Fibroblast of skin of right quadriceps (primary cell): Measurements from ENCODE around the gene MED12L.

Experiments
- DNase-seq: peaks from one replicate; pipeline ENCODE4 v3.0.0-alpha.2; 2013

MED12L gene

DNA sequence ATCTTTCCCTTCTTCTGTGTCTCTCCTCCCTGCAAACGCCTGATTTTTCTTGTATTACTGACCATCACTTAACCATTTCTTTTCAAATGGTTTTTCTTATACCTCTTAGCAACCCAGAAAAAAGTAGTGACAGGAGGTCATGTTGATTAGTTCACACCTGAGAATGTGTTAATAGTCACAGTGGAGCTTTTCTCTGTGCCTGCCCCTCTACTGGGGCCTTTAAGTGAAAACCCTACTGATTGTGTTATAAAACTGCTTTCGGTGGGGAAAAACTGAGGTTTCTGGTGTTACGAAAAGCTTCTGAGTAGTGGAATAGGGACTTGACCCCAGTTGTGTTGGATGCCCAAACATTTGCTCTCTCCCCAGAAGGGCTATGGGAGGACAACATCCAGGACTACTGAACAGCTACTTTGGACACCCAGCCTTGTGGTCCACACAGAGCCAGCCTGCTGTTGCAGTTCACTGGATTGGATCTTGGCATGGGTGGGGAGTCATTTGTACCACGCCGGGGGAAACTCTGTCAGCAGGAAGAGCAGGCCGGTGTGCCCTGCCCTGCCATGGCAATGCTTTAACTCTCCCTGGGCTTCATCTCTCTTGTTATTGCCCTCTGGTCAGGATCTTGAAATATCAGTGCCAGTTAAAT lies 220.8 kb downstream of the MED12L start:
- DNase-seq: no peak

DNA sequence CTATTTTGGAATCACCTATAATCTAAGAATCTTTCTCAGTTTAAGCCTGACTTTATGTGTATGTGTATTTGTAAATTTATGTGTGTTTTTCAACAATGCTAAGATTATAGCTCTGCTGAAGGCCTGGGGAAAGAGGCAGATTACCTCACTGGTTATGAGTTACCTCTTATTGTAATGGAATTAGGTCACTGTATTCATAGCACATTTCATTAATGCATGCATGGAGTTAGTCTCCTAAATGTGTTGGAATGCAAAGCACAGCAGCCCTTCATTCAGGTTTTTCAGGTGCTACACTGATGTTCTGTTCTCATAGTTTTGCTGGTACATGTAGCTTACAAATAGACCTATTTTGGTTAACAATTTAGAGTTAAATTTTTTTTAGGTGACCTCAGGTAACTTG lies 221.7 kb downstream of the MED12L start:
- no peak for DNase-seq

DNA sequence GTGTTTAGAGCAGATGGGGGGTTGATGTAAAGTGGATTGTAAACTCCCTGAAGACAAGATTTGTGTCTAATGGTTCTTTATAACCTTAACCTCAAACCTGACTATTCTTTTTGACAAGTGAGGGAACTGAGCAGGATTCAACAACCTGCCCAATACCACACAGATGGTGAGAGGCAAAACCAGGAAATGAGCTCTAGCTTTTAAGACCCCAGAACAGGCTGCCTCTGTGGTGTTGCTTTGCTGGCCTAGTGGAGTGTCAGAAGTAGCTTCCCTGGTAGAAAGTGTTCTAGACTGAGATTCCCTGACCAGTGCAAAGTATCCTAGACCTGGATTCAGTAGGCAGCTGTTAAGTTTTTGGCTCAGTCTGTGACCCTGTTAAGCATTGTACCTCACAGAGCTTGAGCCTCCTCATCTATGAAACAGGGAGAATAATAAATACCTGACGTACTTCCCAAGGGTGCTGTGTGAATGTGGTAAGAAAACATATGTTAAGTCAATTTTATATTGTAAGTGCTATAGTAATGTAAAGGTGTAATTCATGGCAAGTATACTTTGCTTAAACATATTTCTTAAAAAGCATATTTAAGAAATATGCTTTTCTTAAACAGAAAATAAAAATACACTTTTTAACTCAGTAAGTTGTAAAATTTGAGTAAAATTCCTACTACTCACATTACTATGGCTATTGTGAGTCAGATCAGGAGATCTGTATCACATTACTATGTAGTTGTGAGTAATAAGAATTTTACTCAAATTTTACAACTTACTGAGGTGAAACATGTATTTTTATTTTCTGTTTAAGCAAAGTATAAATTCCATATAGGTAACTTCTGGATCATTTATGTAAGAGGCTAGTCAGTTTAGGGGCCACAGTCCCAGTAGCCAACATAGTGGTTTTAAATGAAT lies 222.4 kb downstream of the MED12L start:
- peak; percentile 42 for DNase-seq

DNA sequence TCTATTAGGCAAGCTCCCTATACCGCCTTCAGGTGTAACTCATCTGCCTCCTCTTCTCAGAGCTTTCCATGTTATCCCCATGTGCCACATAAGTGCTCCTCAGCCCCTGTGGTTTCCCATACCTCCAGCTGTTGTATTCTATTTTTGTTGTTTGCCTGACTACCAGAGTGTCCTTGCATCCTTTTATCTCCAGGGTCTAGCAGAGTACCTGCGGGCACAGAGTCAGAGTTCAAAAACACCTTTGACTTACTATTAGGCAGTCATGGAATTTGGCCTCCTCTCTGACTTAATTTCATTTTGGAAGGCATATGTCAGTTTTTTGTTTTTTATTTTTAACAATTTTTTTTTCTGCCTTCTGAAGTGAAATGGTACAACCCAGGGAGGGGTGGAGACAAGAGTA lies 224.1 kb downstream of the MED12L start:
- no peak for DNase-seq

GRCh38 chr3:151312972-151313371 lies 227.5 kb downstream of the MED12L start:
- DNase-seq: no peak

DNA sequence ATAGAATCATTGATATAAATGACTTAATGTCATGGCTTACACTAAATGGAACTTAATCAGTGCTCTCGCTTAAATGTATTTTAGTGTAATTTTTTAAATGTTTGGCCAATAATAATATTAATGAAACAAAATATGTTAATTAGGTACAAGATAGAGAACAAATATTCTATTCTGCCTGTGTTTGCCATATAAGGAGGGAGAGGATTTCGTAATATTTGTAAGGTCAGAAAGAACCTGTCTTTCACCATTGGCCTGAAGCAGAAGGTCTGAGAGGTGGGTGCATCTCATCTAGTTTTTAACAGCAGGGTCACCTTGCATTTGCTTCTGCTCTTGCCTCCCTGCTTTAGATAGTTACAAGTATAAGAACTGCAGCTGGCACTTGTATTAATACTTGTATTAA lies 228.7 kb downstream of the MED12L start:
- no peak for DNase-seq

DNA sequence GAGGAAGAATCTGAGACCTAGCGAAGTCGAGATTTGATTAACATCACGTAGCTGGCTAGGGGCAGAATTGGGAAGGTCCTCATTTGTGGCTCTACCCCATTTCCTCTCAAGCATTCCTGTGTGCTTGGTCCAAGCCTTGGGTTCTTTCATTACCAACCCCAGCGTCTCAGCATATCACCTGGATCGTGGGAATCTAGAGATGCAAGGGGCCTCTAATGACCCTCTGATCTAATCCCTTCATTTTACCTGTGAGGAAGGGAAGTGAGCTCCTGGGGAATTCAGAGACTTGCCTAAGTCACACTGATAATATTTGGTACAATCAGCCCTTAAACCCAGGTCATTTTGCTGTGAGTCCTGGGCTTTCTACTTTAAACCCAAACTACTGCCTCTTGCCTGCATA lies 229.1 kb downstream of the MED12L start:
- DNase-seq: no peak

- DNase-seq: peak; percentile 57
Observed at GRCh38 chr3:151315136-151315535, 229.7 kb downstream of the MED12L start.

- no peak for DNase-seq
Observed at GRCh38 chr3:151315846-151316245, 230.4 kb downstream of the MED12L start.

GRCh38 chr3:151316267-151316991 lies 231.0 kb downstream of the MED12L start, which contains the start of gene GPR87:
GPR87 (minus strand) TSS chr3:151316820; CDS start chr3:151300100, 16,720 bp downstream.
- DNase-seq: peak; percentile 30

DNA sequence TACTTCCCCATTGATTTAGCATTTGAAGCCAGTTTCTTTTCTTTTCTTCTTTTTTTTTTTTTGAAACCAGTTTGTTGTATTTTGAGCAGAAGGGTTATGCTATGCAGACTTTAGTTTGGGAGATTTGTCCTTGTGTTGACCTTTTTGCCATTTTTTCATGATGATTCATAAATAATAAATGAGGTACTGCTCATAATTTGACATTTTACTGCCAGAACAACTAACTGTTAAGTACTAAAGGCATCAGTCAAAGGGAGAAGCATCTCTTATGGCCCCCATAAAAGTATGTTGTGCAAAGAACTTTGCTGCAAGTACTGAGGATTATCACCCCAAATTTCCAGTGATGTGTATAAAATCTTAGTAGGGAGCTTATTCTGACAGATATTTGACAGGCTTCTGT lies 232.8 kb downstream of the MED12L start:
- DNase-seq: peak; percentile 71

DNA sequence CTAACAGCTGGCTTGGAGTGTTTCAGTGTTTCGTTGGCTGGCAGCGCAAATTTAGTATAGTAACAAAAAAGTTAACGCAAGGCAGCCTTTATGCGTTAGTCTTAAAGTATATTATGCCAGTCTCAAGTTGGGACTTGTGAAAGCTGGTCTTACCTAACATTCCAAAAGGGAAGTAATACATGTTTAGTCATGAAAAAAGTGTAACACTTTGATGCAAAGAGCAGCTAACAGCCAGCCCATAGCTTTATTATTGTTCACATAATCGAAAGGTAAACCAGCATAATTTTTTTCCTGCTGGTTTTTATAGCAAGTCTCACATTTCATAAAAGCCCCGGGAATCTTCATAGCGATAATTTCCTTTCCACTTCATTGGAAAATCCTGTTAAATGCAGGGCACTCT lies 233.5 kb downstream of the MED12L start:
- DNase-seq: no peak

GRCh38 chr3:151319628-151320027 lies 234.2 kb downstream of the MED12L start:
- DNase-seq: peak; percentile 57

- DNase-seq: no peak
Observed at GRCh38 chr3:151320131-151320530, 234.7 kb downstream of the MED12L start.

DNA sequence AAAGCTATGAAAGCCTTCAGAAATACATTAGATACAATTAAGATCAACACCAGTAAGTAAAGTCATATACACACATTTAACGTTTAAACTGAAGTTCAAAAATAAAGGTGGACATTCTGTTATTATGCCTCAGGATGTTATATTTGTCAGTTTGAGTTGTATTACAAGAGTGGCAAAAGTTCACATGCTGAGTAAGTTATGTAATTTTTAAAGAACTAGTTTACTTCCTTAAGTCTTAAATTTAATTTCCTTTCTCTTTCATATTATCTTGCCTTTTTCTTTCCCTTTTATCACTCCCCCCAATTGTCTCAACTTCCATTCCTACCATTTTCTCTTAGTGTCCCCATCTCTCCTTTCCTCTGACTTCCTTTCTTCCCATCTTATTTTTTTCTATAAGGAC lies 236.1 kb downstream of the MED12L start:
- DNase-seq: no peak

- no peak for DNase-seq
Observed at GRCh38 chr3:151322511-151322910, 237.0 kb downstream of the MED12L start.

- DNase-seq: no peak
Observed at GRCh38 chr3:151327571-151328198, 242.2 kb downstream of the MED12L start.

DNA sequence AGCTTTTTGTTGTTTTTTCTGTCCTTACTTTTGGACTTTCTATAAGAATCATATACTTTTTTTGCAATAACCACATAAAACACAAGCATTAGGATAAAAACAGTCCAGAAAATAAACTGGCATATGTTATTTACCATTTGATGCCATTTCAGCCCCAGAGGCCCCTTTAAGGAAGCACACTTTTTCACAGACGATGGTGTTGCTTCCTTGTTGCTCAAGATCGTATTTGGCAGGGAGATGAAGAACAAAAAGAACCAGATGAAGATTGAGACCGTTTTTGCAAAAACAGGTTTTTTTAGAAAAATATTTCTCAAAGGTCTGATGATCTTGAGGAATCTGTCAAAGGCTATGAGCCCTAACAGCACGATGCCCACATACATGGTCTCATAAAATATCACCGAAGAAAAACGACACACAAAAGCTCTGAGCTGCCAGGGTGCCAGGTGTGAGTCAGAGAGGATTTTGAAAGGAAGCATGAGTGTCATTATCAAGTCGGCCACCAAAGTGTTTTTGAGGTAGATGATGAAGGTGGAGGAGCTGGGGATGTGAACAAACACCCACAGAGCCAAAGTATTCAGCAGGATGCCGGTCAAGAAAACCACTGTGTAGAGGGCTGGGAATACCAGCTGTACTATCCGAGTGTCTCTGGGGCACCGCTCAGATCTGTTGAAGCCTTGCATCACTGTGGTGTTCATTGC lies 243.0 kb downstream of the MED12L start:
- DNase-seq: no peak

- DNase-seq: no peak
Observed at GRCh38 chr3:151329363-151329762, 243.9 kb downstream of the MED12L start, which contains the start of gene P2RY13. P2RY13 (minus strand) TSS chr3:151329549; CDS start chr3:151329528, 21 bp downstream.

DNA sequence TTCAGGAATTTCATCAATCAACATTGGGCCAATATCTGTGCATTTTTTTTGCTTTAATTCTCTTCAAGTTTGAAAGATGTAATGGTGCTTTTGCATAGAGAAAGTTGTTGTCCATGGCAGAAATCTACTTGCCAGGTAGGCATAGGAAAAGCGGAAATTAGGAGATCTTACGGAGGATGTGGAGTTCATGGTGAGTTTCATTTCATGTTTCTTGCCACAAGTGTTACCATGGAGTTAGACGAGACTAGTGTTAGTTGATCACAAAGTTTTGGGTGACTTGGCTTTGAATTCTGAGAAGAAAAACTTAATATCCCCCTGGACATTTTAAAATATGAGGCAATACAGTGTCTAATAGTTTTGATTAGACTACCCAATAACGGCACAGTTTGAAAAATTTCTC lies 244.9 kb downstream of the MED12L start:
- DNase-seq: no peak

DNA sequence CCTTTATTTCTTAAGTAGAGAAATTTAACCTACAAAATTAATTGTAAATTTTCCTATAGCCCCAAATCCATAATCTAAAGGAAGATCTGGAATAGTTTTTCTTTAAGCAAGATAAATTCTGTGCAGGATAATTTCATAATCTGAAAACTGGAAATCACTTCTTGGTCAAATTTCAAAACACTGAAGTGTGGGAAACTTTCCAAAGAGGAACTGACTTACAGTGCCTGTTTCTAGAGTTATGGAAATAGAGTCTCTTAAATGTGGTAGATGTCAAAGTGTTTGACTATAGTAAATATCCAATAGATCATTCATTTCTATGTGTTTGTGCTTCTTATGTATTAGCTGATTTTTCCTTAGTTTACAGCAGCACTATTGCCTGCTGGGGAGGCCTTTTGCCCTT lies 245.4 kb downstream of the MED12L start:
- no peak for DNase-seq

GRCh38 chr3:151331696-151332095 lies 246.2 kb downstream of the MED12L start:
- DNase-seq: no peak
